Ovary (tissue), 3 donors: Measurements from ENCODE around the gene SEMA4G.

Experiments
- EP300 ChIP-seq: sonication (generic); formaldehyde crosslinking; IDR thresholded peaks from one replicate; pipeline ENCODE4 v1.6.1; 2017; ENCODE audit warnings: antibody characterized with exemption
- POLR2A ChIP-seq: fragments of 450-650 bp; IDR thresholded peaks from one replicate; pipeline ENCODE4 v1.6.1; 2017; ENCODE audit warnings: antibody characterized with exemption, mild to moderate bottlenecking, moderate library complexity
- TF ChIP-seq, protein P1 (sequence below), 3 donors: fragments of 450-650 bp in 2 of 3; fragments of 200-600 bp in 1 of 3; IDR thresholded peaks; one replicate each; pipeline versions ENCODE4 v1.5.1 to v1.8.0; 2016 to 2022; ENCODE audit warnings: antibody characterized with exemption in 3 of 3, mild to moderate bottlenecking in 1 of 3
- donor health status: DM: no; HTN: no; CAD: no.

DNA sequence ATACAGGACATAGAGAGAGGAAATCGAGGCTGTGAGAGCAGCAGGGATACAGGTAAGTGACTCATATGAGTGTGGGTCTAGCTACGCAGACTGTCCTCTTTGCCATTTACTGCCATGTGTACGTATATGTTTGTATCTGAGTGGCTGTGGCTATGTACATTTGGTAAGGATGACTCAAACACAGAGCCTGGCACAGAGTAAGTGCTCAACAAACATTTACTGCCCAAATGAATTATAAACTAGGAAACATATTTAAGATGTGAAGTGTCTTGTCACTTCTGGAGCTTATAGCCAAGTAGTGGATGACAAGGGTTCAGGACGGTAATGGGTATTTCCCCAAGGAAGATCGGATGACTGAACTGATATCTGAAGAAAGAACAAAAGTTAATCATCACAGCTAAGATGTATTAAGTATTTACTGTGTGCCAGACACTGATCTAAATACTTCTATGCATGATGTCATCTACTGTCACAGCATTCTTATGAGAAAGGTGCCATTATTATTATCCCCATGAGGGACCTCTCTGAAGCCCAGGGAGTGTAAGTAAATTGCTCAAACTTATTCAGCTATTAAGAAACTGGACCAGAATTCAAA is 12.0 kb downstream of the SEMA4G start:
- TF ChIP-seq, protein P1, sequence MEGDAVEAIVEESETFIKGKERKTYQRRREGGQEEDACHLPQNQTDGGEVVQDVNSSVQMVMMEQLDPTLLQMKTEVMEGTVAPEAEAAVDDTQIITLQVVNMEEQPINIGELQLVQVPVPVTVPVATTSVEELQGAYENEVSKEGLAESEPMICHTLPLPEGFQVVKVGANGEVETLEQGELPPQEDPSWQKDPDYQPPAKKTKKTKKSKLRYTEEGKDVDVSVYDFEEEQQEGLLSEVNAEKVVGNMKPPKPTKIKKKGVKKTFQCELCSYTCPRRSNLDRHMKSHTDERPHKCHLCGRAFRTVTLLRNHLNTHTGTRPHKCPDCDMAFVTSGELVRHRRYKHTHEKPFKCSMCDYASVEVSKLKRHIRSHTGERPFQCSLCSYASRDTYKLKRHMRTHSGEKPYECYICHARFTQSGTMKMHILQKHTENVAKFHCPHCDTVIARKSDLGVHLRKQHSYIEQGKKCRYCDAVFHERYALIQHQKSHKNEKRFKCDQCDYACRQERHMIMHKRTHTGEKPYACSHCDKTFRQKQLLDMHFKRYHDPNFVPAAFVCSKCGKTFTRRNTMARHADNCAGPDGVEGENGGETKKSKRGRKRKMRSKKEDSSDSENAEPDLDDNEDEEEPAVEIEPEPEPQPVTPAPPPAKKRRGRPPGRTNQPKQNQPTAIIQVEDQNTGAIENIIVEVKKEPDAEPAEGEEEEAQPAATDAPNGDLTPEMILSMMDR (IDR thresholded peaks at IDR 0.05), result no peak
- TF ChIP-seq EP300 (no peak), POLR2A (no peak)
